GM12878 (cell line): ENCODE results near the gene JAKMIP1. TPM values are rescaled to one million over a fixed set of nuclear protein-coding genes. Genes with fewer than 3 reads are reported as not detected.
A peak's percentile ranks its signal among the peaks of the same experiment; 100 is the strongest.

Experiments used
- ATAC-seq: fragments of 200-7000 bp; cut with Tn5 transposase; 3 replicates; pipeline ENCODE4 v1.9.1; 2020; ENCODE audit warnings: mild to moderate bottlenecking, moderate library complexity
- BruUV-seq: library from RNA; stranded (reverse); fragments of 400-500 nt; replicated peaks from 2 replicates; lab custom pipeline; 2021; lab: Mats Ljungman, UMichigan
- CTCF ChIA-PET: fragments of 300-600 bp; sonication (Branson Sonifier 250); formaldehyde crosslinking; extraction: SDS; loops from one replicate; lab custom pipeline; 2021; ENCODE audit warnings: inconsistent platforms; lab: Yijun Ruan, JAX
- POLR2A ChIA-PET: fragments of 350-600 bp; formaldehyde crosslinking; extraction: SDS; loops from one replicate; lab custom pipeline; 2021; ENCODE audit warnings: inconsistent platforms; lab: Charles Lee
- RAD21 ChIA-PET: fragments of 300-600 bp; sonication (Branson Sonifier 250); formaldehyde crosslinking; loops from one replicate; lab custom pipeline; 2023; ENCODE audit warnings: antibody characterized with exemption; ENCODE audit not compliant: unreplicated experiment; lab: Charles Lee
- SMC1A ChIA-PET: fragments of 300-600 bp; sonication (Branson Sonifier 250); formaldehyde crosslinking; loops from one replicate; lab custom pipeline; 2023; ENCODE audit not compliant: unreplicated experiment, uncharacterized antibody; lab: Charles Lee
- DNase-seq: peaks from one replicate; pipeline ENCODE4 v3.0.0-alpha.2; 2011; ENCODE audit warnings: low read depth, low spot score
- FAIRE-seq: peaks from 3 replicates; lab custom pipeline; 2011; peaks lifted over from hg19 to GRCh38; lab: Jason Lieb, UNC
- H2AFZ ChIP-seq: 2 replicates; pipeline ENCODE4 v1.6.0; 2011; ENCODE audit warnings: low read depth, low read length, control low read depth; ENCODE audit not compliant: control insufficient read depth
- H3K27ac ChIP-seq: 2 replicates; pipeline ENCODE4 v1.5.1; 2011; ENCODE audit warnings: control low read depth; ENCODE audit not compliant: control insufficient read depth, insufficient read depth
- H3K27me3 ChIP-seq, 2 experiments: replicated peaks in 1 of 2; 2 replicates each; pipeline versions ENCODE4 v1.6.0 to v1.6.1; 2011; ENCODE audit warnings: low read length in 1 of 2; ENCODE audit not compliant: control insufficient read depth in 2 of 2, insufficient read depth in 2 of 2
- H3K36me3 ChIP-seq, 2 experiments: 2 replicates each; pipeline ENCODE4 v1.5.1; 2011; ENCODE audit warnings: low read length in 1 of 2; ENCODE audit not compliant: control insufficient read depth in 2 of 2, insufficient read depth in 2 of 2
- H3K4me1 ChIP-seq: 2 replicates; pipeline ENCODE4 v1.6.1; 2011; ENCODE audit warnings: mild to moderate bottlenecking, low read length, moderate library complexity, mixed read lengths; ENCODE audit not compliant: control insufficient read depth, insufficient read depth
- H3K4me2 ChIP-seq: 2 replicates; pipeline ENCODE4 v1.6.0; 2011; ENCODE audit warnings: control low read depth; ENCODE audit not compliant: control insufficient read depth, insufficient read depth
- H3K4me3 ChIP-seq: fragments of 200-600 bp; sonication (generic); 2 replicates; pipeline ENCODE4 v1.5.1; 2016
- H3K79me2 ChIP-seq: 2 replicates; pipeline ENCODE4 v1.6.0; 2011; ENCODE audit warnings: low read length; ENCODE audit not compliant: control insufficient read depth, insufficient read depth
- H3K9ac ChIP-seq: 2 replicates; pipeline ENCODE4 v1.8.0; 2011; ENCODE audit warnings: low read length, control low read depth, mixed read lengths; ENCODE audit not compliant: control insufficient read depth, insufficient read depth
- H3K9me3 ChIP-seq: replicated peaks from 3 replicates; pipeline ENCODE4 v1.5.1; 2011; ENCODE audit warnings: mild to moderate bottlenecking, low read length; ENCODE audit not compliant: control insufficient read depth, insufficient read depth
- H4K20me1 ChIP-seq: 2 replicates; pipeline ENCODE4 v1.6.0; 2011; ENCODE audit not compliant: control insufficient read depth, insufficient read depth
- ATF7 ChIP-seq: fragments of 450-650 bp; IDR thresholded peaks from 2 replicates; pipeline ENCODE4 v1.6.1; 2016; ENCODE audit warnings: low read depth, mild to moderate bottlenecking
- BCL11A ChIP-seq: IDR thresholded peaks from 2 replicates; pipeline ENCODE4 v1.6.1; 2011; ENCODE audit warnings: low read depth, low read length
- BHLHE40 ChIP-seq, 2 experiments: fragments of 450-650 bp in 1 of 2; IDR thresholded peaks; 2 replicates each; pipeline ENCODE4 v1.6.1; 2011 to 2017; ENCODE audit warnings: low read depth in 2 of 2, borderline replicate concordance in 1 of 2, improper control_type of control experiment in 1 of 2, low read length in 1 of 2, mild to moderate bottlenecking in 1 of 2
- EGR1 ChIP-seq, 2 experiments: IDR thresholded peaks; 1 replicate in 1 of 2; 2 replicates in 1 of 2; pipeline ENCODE4 v1.6.1; 2011 to 2012; ENCODE audit warnings: low read depth in 2 of 2, low read length in 2 of 2, borderline replicate concordance in 1 of 2, mild to moderate bottlenecking in 1 of 2, moderate library complexity in 1 of 2
- EP300 ChIP-seq, 2 experiments: fragments of 150-350 bp in 1 of 2; IDR thresholded peaks; 2 replicates each; pipeline ENCODE4 v1.6.1; 2011 to 2012; ENCODE audit warnings: low read depth in 2 of 2, low read length in 2 of 2, borderline replicate concordance in 1 of 2, improper control_type of control experiment in 1 of 2, inconsistent platforms in 1 of 2; ENCODE audit not compliant: control insufficient read depth in 1 of 2
- GATAD2B ChIP-seq: fragments of 450-650 bp; conservative IDR thresholded peaks from 2 replicates; pipeline ENCODE4 v1.6.1; 2017; ENCODE audit warnings: low read depth, mild to moderate bottlenecking, moderate library complexity
- IKZF1 ChIP-seq: fragments of 450-650 bp; conservative IDR thresholded peaks from 2 replicates; pipeline ENCODE4 v1.6.1; 2017; ENCODE audit warnings: antibody characterized with exemption, mild to moderate bottlenecking
- IKZF2 ChIP-seq, 2 experiments: fragments of 450-650 bp; IDR thresholded peaks; 2 replicates each; pipeline ENCODE4 v1.6.1; 2017; ENCODE audit warnings: mild to moderate bottlenecking in 2 of 2, moderate library complexity in 2 of 2
- IRF4 ChIP-seq: IDR thresholded peaks from 2 replicates; pipeline ENCODE4 v1.6.1; 2011; ENCODE audit warnings: low read depth, low read length
- MEF2B ChIP-seq: fragments of 450-650 bp; IDR thresholded peaks from 2 replicates; pipeline ENCODE4 v1.6.1; 2018; ENCODE audit warnings: mild to moderate bottlenecking, moderate library complexity; ENCODE audit not compliant: partially characterized antibody, poor library complexity, severe bottlenecking
- MTA2 ChIP-seq: fragments of 450-650 bp; IDR thresholded peaks from 2 replicates; pipeline ENCODE4 v1.6.1; 2016; ENCODE audit warnings: low read depth, mild to moderate bottlenecking, moderate library complexity
- NR2F1 ChIP-seq: fragments of 450-650 bp; conservative IDR thresholded peaks from 2 replicates; pipeline ENCODE4 v1.6.1; 2017; ENCODE audit warnings: mild to moderate bottlenecking
- PAX5 ChIP-seq: IDR thresholded peaks from 2 replicates; pipeline ENCODE4 v1.6.1; 2011; ENCODE audit warnings: low read depth, low read length, borderline replicate concordance
- PAX8 ChIP-seq: fragments of 450-650 bp; IDR thresholded peaks from 2 replicates; pipeline ENCODE4 v1.6.1; 2017; ENCODE audit warnings: mild to moderate bottlenecking, moderate library complexity
- POLR2A ChIP-seq: IDR thresholded peaks from 2 replicates; pipeline ENCODE4 v1.6.1; 2011; ENCODE audit warnings: low read depth, mild to moderate bottlenecking, low read length
- RB1 ChIP-seq: fragments of 450-650 bp; formaldehyde crosslinking; IDR thresholded peaks from 2 replicates; pipeline ENCODE4 v1.6.1; 2017; ENCODE audit warnings: mild to moderate bottlenecking, borderline replicate concordance
- RUNX3 ChIP-seq: IDR thresholded peaks from 2 replicates; pipeline ENCODE4 v1.6.1; 2012; ENCODE audit warnings: low read length, inconsistent platforms
- SPI1 ChIP-seq: IDR thresholded peaks from 2 replicates; pipeline ENCODE4 v1.6.1; 2011; ENCODE audit warnings: low read depth, mild to moderate bottlenecking, low read length, moderate library complexity, borderline replicate concordance; ENCODE audit not compliant: insufficient read depth
- SREBF2 ChIP-seq: IDR thresholded peaks from 2 replicates; pipeline ENCODE4 v1.6.1; 2012; ENCODE audit warnings: mild to moderate bottlenecking, low read length
- STAT1 ChIP-seq: fragments of 450-650 bp; conservative IDR thresholded peaks from 2 replicates; pipeline ENCODE4 v1.6.1; 2014; ENCODE audit warnings: antibody characterized with exemption, mild to moderate bottlenecking
- WRNIP1 ChIP-seq: IDR thresholded peaks from 2 replicates; pipeline ENCODE4 v1.6.1; 2011; ENCODE audit warnings: low read depth, low read length, improper control_type of control experiment, borderline replicate concordance
- ZNF217 ChIP-seq: fragments of 450-650 bp; IDR thresholded peaks from 2 replicates; pipeline ENCODE4 v1.6.1; 2017; ENCODE audit warnings: antibody characterized with exemption, mild to moderate bottlenecking
- WGBS: methylation state at CpG from one replicate; pipeline ENCODE4 v1.1.6; 2016; ENCODE audit warnings: low lambda C conversion rate; ENCODE audit not compliant: insufficient replicate concordance, insufficient coverage; ENCODE audit errors: missing lambda C conversion rate; 5-methylcytosine and 5-hydroxymethylcytosine counted together
- in situ Hi-C: fragments of 300-500 bp; cut with MboI; formaldehyde crosslinking; loops from 9 replicates; pipeline ENCODE4 v1.14.3; 2018; ENCODE audit warnings: mixed read lengths
- intact Hi-C: fragments of 100-400 bp; cut with micrococcal nuclease; formaldehyde crosslinking; loops from one replicate; pipeline ENCODE4 v1.14.2; 2022; ENCODE audit not compliant: unreplicated experiment
- polyA plus RNA-seq, 11 experiments: library from polyadenylated mRNA; depleted of rRNA in 4 of 11; unstranded in 6 of 11; stranded (reverse) in 5 of 11; fragments of >200 nt; fragmentation: Nextera tagmentation in 4 of 11; fragmentation: Illumina TruSeq in 1 of 11; extraction: Ambion mirVana in 4 of 11; extraction: Trizol in 1 of 11; gene quantifications; 1 replicate in 1 of 11; 2 replicates in 10 of 11; pipeline versions ENCODE4 v1.2.1 to v1.2.3, GENCODE V29; 2011 to 2016; ENCODE audit warnings: inconsistent platforms in 2 of 11, missing spikeins in 2 of 11, low read depth in 1 of 11
- total RNA-seq, 4 experiments: library from RNA; depleted of rRNA in 3 of 4; stranded (reverse); fragments of >200 nt in 3 of 4; fragmentation: Illumina TruSeq in 1 of 4; extraction: Trizol in 1 of 4; gene quantifications; 2 replicates each; pipeline versions ENCODE4 v1.2.1 to v1.2.3, GENCODE V29; 2013 to 2021
- TF ChIP-seq, protein P1 (sequence below): fragments of 450-650 bp; IDR thresholded peaks from 2 replicates; pipeline ENCODE4 v1.6.1; 2016; ENCODE audit warnings: mild to moderate bottlenecking
- TF ChIP-seq, protein P2 (sequence below): fragments of 450-650 bp; IDR thresholded peaks from 2 replicates; pipeline ENCODE4 v1.6.1; 2017; ENCODE audit warnings: borderline replicate concordance

Gene JAKMIP1
- total and polyA plus RNA-seq, 10 of the 15 experiments (the other 5 are each of a cell fraction or from before 2014, with no cell fraction given), result 0.52 to 16.7 (median 12.3) TPM

DNA sequence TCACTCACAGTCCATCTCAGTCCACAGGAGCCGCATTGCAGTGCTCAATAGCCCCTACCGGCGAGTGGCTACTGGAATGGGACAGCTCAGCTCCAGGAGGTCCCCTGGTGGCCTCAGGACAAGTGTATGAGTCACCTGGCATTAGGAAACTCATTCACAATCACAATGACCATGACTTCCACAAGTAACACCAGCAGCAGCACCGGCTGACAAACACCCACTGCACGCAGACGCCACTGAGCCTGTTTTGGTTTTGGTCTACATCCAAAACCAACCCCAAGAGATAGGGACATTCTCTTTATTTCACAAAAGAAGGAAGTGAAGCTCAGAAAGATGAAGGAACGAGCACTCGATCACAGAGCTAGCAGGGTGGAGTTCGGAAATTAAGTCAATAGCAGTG is 8.1 kb downstream of the JAKMIP1 start:
- no TSS peak for BruUV-seq
- ChIA-PET POLR2A (interaction anchor here (0.6 to 3.9 kb wide), 2 partner anchors 8 to 11 kb away, joined by 3 to 28 read pairs; partner anchors contain the start of gene JAKMIP1), SMC1A (interaction anchor here (1.2 to 3.0 kb wide), 5 partner anchors 9 to 58 kb away, joined by 3 to 35 read pairs (median 5); no protein-coding TSS in a partner anchor), RAD21 (interaction anchor here (1.3 to 3.5 kb wide), 5 partner anchors 8 to 57 kb away, joined by 3 to 39 read pairs (median 8); partner anchors contain the start of gene JAKMIP1), CTCF (interaction anchor here (0.8 to 3.7 kb wide), 7 partner anchors 11 to 194 kb away, joined by 3 to 34 read pairs (median 8); no protein-coding TSS in a partner anchor)
- Histone ChIP-seq H3K4me3 (no peak overlapping the region), H3K27me3 (no peaks in the 10 kb centered on the region), H2AFZ (no peak overlapping the region), H3K4me2 (peak overlapping the region; percentile 19; the same call in 1 of the 2 replicates), H3K4me1 (peaks cover 30% of the 10 kb centered on the region), H3K27ac (peak overlapping the region; percentile 50), H3K79me2 (peaks cover 4% of the 10 kb centered on the region; the same call in 1 of the 2 replicates), H3K9me3 (no peaks in the 10 kb centered on the region), H3K9ac (no peak overlapping the region), H3K36me3 (peaks cover 0 to 2% of the 10 kb centered on the region in 2 experiments; a peak in 2 of 4 replicates), H4K20me1 (no peaks in the 10 kb centered on the region)
- 92% methylated on average over 9 of the region's 9 CpGs for WGBS
- peak; percentile 44 for FAIRE-seq
- intact Hi-C loops (no loop called here), in situ Hi-C loops (loop anchor here (10.0 kb wide), 1 partner anchor 1583 kb away; no protein-coding TSS in a partner anchor)
- no peak for DNase-seq
- peak; percentile 37 for ATAC-seq
- no peak for TF ChIP-seq STAT1
- no peak for TF ChIP-seq EGR1 (IDR thresholded peaks at IDR 0.05; ENCODE audit: borderline replicate concordance in 1 of 2, low read depth in 2 of 2, low read length in 2 of 2)
- TF ChIP-seq WRNIP1, result no peak
- peak; percentile 88 for TF ChIP-seq SPI1
- peak; percentile 39 to 53; a peak in 2 of 4 replicates for TF ChIP-seq EP300 (IDR thresholded peaks at IDR 0.05; ENCODE audit: borderline replicate concordance in 1 of 2, control insufficient read depth in 1 of 2, low read depth in 2 of 2, low read length in 2 of 2)
- peak; percentile 19; the same call in 1 of the 2 replicates for TF ChIP-seq BCL11A
- TF ChIP-seq ATF7, result 0 out of 2 replicates have a peak, but pooled peaks have one; percentile 32
- TF ChIP-seq SREBF2, result no peak
- TF ChIP-seq, protein P1, sequence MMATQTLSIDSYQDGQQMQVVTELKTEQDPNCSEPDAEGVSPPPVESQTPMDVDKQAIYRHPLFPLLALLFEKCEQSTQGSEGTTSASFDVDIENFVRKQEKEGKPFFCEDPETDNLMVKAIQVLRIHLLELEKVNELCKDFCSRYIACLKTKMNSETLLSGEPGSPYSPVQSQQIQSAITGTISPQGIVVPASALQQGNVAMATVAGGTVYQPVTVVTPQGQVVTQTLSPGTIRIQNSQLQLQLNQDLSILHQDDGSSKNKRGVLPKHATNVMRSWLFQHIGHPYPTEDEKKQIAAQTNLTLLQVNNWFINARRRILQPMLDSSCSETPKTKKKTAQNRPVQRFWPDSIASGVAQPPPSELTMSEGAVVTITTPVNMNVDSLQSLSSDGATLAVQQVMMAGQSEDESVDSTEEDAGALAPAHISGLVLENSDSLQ, result no peak
- peak; percentile 58 for TF ChIP-seq GATAD2B
- peak in 1 of 2 experiments; percentile 43; a peak in 1 of 4 replicates for TF ChIP-seq BHLHE40 (IDR thresholded peaks at IDR 0.05; ENCODE audit: borderline replicate concordance in 1 of 2, low read depth in 2 of 2, low read length in 1 of 2)
- TF ChIP-seq, protein P2, sequence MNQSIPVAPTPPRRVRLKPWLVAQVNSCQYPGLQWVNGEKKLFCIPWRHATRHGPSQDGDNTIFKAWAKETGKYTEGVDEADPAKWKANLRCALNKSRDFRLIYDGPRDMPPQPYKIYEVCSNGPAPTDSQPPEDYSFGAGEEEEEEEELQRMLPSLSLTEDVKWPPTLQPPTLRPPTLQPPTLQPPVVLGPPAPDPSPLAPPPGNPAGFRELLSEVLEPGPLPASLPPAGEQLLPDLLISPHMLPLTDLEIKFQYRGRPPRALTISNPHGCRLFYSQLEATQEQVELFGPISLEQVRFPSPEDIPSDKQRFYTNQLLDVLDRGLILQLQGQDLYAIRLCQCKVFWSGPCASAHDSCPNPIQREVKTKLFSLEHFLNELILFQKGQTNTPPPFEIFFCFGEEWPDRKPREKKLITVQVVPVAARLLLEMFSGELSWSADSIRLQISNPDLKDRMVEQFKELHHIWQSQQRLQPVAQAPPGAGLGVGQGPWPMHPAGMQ, result no peak
- 0 out of 2 replicates have a peak, but pooled peaks have one; percentile 38 for TF ChIP-seq PAX5
- peak; percentile 71 for TF ChIP-seq MEF2B
- no peak for TF ChIP-seq PAX8
- TF ChIP-seq ZNF217, result no peak
- TF ChIP-seq RB1, result no peak
- peak; percentile 35; the same call in 1 of the 2 replicates for TF ChIP-seq MTA2
- no peak for TF ChIP-seq POLR2A
- peak; percentile 39; the same call in 1 of the 2 replicates for TF ChIP-seq RUNX3
- TF ChIP-seq IKZF2 (IDR thresholded peaks at IDR 0.05), result peak; percentile 64 to 71; a peak in 3 of 4 replicates
- peak; percentile 40; the same call in 1 of the 2 replicates for TF ChIP-seq NR2F1
- peak; percentile 70 for TF ChIP-seq IKZF1
- TF ChIP-seq IRF4, result 0 out of 2 replicates have a peak, but pooled peaks have one; percentile 16
